ENCODE data around the gene SLC17A7.

GRCh38 chr19:49441210-49441959 lies at the start of gene SLC17A7:
- TF ChIP-seq CTCF (conservative IDR thresholded peaks at IDR 0.05) (no peak), ZFX (IDR thresholded peaks at IDR 0.05) (no peak)

Measured in C4-2B (cell line).